Fibroblast of villous mesenchyme (primary cell): Measurements from ENCODE around the gene SGPP1. TPM values are rescaled to one million over a fixed set of nuclear protein-coding genes. Genes with fewer than 3 reads are reported as not detected.
"Not testable (repeated sequence)": the region's sequence is repeated elsewhere in the genome, so short reads cannot be mapped to it uniquely, and the experiment has no call there.

Experiments
- DNase-seq: peaks from one replicate; pipeline ENCODE4 v3.0.0-alpha.2; 2010; ENCODE audit warnings: low read depth
- H3K4me3 ChIP-seq: 2 replicates; pipeline ENCODE4 v1.5.1; 2011; ENCODE audit warnings: low read depth, mild to moderate bottlenecking, low read length
- total RNA-seq: library from RNA; depleted of rRNA; stranded (reverse); fragments of >200 nt; gene quantifications from 2 replicates; pipeline ENCODE4 v1.2.3, GENCODE V29; 2012
- TF ChIP-seq, protein P1 (sequence below): IDR thresholded peaks from 2 replicates; pipeline ENCODE4 v1.5.1; 2012; ENCODE audit warnings: low read depth, mild to moderate bottlenecking, low read length; ENCODE audit not compliant: insufficient read depth

The SGPP1 gene
- total RNA-seq, 1 donor = 31.5 TPM

DNA sequence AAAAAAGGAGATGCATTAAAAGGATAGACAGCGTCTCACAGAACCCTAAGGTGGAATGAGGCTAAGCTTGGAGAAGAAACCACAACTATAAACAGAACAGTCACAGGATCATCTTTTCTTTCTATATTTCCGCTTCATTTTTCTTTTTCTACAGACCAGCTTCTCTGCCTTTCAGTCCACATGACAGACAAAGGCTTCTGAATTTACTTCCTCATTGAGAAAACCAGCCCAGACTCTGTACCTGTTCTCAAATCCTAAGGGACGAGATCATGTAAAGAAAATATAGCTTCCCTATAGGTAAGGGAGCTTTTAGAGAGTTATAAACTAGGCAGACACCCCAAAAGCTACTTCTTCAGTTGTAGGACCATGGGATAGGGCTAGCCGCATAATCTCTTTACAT lies 17.4 kb downstream of the SGPP1 start:
- TF ChIP-seq, protein P1, sequence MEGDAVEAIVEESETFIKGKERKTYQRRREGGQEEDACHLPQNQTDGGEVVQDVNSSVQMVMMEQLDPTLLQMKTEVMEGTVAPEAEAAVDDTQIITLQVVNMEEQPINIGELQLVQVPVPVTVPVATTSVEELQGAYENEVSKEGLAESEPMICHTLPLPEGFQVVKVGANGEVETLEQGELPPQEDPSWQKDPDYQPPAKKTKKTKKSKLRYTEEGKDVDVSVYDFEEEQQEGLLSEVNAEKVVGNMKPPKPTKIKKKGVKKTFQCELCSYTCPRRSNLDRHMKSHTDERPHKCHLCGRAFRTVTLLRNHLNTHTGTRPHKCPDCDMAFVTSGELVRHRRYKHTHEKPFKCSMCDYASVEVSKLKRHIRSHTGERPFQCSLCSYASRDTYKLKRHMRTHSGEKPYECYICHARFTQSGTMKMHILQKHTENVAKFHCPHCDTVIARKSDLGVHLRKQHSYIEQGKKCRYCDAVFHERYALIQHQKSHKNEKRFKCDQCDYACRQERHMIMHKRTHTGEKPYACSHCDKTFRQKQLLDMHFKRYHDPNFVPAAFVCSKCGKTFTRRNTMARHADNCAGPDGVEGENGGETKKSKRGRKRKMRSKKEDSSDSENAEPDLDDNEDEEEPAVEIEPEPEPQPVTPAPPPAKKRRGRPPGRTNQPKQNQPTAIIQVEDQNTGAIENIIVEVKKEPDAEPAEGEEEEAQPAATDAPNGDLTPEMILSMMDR = no peak
- DNase-seq = peak; percentile 38
- no peak overlapping the region for H3K4me3 ChIP-seq

DNA sequence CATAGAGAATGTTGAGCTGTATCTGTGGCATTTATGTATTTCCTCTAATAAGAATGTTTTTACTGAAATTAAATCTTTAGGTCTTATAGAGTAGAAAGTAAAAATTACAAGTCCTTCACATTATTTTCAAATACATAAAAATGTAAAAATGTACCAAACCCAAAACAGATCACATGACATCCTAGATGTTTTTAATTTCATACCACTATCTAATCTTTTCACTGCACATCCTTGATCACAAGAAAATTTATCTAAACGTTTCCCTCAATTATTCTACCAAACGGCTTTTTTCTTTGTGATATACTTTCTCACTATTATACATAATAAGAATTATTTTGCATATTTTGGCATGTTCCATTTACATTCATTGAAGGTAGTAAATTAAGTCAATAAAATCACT lies 18.3 kb downstream of the SGPP1 start:
- DNase-seq = no peak
- no peak overlapping the region for H3K4me3 ChIP-seq
- TF ChIP-seq, protein P1 = no peak

DNA sequence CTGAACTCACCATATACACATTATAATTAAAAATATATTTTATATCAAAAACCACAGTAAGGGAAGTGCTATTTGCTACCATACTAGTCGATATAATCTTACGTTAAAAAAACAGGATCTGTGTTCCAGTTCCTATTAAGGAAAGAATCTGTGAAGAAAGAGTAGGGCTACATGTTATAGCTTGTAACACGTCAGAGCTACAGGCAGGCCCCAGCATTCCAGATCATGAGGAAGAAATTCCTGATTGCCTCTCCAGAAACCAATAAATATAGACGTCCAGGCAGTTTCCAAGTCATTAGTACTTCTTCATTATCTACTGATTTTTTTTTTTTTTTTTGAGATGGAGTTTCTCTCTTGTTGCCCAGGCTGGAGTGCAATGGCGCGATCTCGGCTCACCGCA lies 20.6 kb downstream of the SGPP1 start:
- DNase-seq = no peak
- no peak overlapping the region for H3K4me3 ChIP-seq
- TF ChIP-seq, protein P1 = no peak

DNA sequence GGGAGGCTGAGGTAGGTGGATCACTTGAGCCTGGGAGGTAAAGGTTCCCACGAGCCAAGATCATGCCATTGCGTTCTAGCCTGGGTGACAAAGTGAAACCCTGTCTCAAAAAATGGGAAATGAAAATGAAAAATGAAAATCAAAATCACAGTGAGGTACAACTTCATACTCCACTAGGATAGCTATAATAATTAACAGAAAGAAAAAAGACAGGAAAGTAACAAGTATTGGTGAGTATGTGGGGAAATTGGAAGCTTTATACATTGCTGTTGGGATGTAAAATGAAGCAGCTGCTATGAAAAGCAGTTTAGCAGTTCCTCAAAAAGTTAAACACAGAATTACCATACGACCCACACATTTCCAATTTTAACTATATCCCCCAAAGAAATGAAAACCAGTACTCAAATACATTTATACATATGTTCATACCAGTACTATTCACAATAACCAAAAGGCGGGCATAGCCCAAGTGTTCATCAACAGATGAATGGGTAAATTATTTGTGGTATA lies 22.2 kb downstream of the SGPP1 start:
- no peak overlapping the region for H3K4me3 ChIP-seq
- TF ChIP-seq, protein P1 = no peak
- no peak for DNase-seq

DNA sequence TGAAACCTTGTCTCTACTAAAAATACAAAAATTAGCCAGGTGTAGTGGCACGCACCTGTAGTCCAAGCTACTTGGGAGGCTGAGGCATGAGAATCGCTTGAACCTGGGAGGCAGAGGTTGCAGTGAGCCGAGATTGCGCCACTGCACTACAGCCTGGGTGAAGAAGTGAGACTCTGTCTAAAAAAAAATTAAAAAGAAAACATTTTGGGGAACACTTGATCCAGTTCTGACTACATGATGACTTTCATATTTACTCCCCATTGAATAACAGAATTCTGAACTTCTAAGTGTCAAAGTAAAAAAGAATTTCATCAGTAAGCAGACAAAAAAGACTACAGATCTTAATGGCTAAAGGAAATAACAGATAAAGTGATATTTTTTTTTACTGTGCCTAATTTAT lies 25.3 kb downstream of the SGPP1 start:
- not testable (repeated sequence) for DNase-seq

DNA sequence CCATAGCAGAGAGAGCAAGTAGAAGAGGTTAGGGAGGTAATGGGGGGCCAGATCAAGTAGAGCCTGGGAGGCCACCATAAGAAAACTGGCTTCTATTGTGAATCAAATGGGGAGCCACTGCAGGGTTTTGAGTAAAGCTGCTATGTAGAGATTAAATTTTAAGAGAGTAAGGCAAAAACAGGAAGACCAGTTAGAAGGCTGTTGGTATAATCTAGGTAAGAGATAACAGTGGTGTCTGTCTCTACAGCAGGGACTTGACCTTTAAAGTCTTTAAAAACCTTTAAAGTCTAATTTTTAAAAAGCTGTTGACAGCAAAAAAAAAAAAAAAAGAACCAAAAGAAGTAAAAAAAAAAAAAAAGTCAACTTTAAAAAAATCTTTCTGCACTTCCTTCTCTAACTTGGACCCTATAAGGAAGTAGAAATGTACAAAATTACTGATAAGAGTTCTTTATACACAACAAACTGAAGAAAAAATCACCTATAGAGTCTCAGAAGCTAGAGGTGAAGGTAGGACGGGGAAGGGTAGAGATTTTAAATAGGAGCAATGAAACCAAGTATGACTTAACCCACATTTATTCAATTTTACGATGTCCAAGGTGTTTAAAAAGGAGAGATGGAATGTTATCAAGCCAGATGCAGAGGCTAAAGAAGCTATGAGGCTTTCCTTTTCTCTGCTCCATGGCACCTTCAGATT lies 26.1 kb downstream of the SGPP1 start:
- no peak overlapping the region for H3K4me3 ChIP-seq
- TF ChIP-seq, protein P1 = no peak
- DNase-seq = no peak

More for the DNA sequence above, 25.3 kb downstream of the SGPP1 start:
- H3K4me3 ChIP-seq = not testable (repeated sequence)

DNA sequence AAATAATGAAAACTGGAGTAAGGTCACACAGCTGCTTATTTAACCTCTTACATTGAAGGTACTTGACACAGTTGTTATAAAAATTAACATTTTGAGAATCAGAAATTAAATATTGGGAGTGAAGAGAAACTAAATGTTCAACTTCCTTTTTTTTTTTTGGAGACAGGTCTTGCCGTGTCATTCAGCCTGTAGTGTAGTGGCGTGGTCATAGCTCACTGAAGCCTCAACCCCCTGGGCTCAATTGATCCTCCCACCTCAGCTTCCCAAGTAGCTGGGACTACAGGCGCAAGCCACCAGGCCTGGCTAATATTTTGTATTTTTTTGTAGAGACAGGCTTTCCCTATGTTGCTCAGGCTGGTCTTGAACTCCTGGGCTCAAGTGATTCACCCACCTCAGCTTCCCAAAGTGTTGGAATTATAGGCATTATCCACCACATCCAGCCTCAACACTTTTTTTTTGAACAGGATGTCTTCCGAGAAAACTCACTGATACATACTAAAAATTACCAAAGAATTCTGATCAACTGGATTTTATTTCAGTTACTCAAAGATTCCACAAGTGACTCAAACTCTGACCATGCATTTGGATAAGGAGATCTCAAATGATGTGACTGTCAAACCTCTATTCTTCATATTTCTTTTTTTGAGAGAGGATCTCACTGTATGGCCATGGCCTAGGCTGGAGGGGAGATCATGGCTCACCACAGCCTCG lies 35.4 kb downstream of the SGPP1 start:
- TF ChIP-seq, protein P1 = no peak
- DNase-seq = no peak

More for the DNA sequence above, 35.4 kb downstream of the SGPP1 start:
- H3K4me3 ChIP-seq = no peak overlapping the region
